RKO (cell line): ENCODE results near the gene ST8SIA5.

Source experiments
- DNase-seq: peaks from one replicate; pipeline ENCODE4 v3.0.0-alpha.2; 2016; ENCODE audit warnings: low spot score

The ST8SIA5 gene

GRCh38 chr18:46668694-46669093 is 88.2 kb downstream of the ST8SIA5 start:
- no peak for DNase-seq

DNA sequence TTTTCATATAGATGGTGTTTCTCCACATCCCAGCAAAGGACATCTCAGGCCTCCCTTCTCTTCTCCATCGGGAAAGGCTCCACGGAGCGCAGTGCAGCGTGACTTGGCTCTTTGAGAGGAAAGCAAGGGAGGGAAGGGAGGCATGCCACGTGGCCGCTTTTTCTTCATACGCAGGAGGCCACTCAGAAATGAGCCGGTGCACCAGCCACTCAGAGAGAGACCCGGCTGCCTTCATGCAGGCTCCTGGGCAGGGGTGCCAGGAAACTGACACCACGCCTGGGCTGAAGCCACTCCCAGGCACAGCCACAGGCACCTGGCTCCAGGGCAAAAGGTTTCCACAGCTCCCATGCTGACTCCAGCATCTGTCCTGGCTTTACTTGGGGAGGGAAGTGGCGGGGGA is 88.7 kb downstream of the ST8SIA5 start:
- DNase-seq = no peak

GRCh38 chr18:46663539-46663938 is 93.3 kb downstream of the ST8SIA5 start:
- DNase-seq = no peak

- no peak for DNase-seq
Observed at GRCh38 chr18:46660957-46661749, 95.7 kb downstream of the ST8SIA5 start.

DNA sequence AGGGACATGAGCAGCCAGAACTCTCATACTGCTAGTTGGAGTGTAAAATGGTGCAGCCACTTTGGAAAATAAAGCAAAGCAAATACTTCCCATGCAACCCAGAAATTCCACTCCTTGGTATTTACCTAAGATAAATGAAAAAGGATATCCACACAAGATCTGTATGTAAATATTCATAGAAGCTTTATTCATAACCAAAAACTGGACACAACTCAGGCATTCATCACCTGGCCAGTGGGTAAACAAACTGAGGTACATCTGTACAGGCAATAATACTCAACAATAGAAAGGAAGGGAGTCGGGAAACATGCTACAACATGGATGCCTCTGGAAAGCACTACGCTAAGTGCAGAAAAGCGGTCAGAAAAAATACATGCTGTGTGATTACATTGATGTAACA is 97.4 kb downstream of the ST8SIA5 start:
- DNase-seq = no peak

DNA sequence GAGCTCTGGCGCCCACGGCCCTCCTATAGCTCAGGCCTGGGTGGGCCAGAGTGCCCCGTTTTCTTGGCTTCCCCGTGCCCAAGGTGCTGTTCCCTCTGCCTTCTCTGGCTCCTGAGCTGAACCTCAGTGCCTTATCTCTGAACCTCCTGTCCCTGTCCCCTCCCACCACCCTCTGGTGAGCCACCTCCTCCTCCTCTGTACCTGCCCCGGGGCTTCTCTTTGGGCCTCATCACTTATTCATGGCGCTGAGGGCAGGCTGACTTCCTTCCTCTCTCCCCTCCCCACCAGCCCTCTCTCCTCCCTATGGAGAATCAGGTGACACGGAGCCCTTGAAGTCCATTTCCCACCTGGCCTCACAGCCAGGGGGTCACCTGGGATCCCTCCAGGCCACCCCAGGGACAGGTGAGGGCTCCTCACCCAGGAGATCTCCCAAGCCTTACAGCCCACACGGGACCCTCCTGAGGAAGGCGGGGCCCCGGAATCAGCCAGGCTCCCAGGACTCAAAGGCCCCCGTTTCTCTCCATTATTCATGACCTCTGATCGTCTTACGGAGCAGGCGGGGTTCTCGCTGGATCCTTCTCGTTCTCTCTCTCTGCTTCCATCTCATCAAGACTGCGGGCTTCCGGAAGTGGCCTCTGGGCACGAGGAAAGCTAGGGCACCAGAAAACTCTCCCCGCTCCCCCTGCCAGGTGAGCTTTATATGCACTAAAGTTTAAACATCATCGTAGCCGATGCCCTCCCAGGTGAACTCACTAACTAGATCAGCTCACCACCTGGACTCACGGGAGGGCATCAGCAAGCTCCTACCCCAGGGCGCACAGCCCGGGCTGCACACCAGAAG is 99.5 kb downstream of the ST8SIA5 start, which contains the start of gene LOXHD1:
Gene LOXHD1, minus strand, starts transcription at position 106 of the 841 bp plus-strand sequence. CDS start 187 bp downstream, outside the sequence.
- DNase-seq = no peak

GRCh38 chr18:46656326-46657114 is 100.3 kb downstream of the ST8SIA5 start:
- no peak for DNase-seq

GRCh38 chr18:46652372-46652771 is 104.5 kb downstream of the ST8SIA5 start:
- DNase-seq = no peak

- no peak for DNase-seq
Observed at GRCh38 chr18:46650681-46651080, 106.2 kb downstream of the ST8SIA5 start.

DNA sequence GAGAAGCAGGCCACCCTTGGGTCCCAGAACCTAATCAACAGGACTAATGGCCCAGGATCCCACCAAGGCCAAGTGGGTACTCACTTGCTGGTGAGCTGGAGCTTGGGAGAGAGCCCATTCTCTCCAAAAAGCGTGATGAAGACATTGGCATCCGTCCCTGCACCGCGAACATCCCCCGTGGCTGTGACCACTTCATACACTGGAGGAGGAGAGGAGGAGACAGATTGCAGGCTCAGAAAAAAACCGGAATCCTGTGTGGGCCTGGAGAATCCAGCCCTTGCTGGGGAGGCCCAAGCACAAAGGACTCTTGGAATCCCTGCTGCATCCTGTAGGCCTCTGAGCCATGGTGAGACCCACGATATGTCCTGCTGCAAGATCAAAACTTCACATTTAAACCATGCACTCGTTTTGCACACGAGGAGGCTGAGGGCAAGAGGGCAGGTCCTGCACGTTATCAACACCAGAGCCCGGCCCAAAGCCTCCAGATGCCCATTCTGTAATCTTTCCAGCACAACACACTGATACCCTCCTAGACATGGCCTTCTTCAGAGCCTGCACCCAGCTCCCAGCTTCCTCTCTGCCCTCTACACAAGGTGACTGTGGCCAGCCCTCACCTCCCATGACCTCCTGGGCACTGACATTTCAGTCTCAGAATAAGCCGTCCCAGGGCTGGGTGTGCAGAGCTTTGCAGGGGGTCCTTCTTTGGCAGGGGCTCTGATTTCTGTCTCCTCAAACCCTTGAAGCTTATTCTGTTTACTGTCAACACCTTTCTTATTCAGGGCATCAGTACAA is 107.6 kb downstream of the ST8SIA5 start:
- DNase-seq = no peak

GRCh38 chr18:46646468-46646867 is 110.4 kb downstream of the ST8SIA5 start:
- no peak for DNase-seq

DNA sequence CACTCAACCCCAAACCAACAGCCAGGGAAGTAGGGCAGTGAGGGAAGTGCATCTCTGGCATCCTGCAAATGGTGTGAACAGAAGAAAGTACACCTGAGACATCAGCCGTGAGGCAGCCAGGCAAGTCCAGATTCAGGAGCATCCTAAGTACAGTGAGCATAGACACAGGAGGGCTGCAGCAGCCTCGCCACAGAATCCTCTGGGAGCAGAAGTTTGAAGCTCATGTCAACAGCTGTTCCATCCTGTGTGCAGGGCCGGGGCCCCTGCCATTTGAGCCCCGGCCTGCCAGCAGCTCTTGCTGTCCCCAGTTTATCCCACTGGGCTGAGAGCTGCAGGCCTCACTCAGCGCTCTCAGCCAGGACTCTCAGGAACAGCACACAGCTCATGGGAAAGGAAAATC is 114.3 kb downstream of the ST8SIA5 start:
- DNase-seq = no peak

DNA sequence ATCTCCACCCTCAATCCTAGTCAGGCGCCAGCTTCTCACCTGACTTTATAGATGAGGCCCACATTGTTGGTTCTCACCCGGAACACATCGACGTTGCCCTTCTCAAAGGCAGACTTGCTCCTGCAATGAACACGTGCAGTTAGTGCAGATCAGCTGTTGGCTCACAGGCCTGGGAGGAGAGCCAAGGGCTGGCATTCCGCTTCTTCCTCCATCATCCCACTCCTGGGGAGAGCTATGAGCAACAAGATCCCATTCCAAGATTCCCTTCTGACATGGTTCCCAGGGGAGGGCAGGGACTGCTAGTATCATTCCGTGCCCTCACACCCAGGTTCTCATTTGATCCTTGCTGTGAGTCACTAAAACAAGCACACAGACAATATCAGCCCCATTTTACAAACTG is 114.9 kb downstream of the ST8SIA5 start:
- DNase-seq = no peak

GRCh38 chr18:46639386-46639785 is 117.5 kb downstream of the ST8SIA5 start:
- DNase-seq = no peak

- no peak for DNase-seq
Observed at GRCh38 chr18:46636040-46636630, 120.7 kb downstream of the ST8SIA5 start.

GRCh38 chr18:46632401-46633071 is 124.3 kb downstream of the ST8SIA5 start:
- peak; percentile 83 for DNase-seq

DNA sequence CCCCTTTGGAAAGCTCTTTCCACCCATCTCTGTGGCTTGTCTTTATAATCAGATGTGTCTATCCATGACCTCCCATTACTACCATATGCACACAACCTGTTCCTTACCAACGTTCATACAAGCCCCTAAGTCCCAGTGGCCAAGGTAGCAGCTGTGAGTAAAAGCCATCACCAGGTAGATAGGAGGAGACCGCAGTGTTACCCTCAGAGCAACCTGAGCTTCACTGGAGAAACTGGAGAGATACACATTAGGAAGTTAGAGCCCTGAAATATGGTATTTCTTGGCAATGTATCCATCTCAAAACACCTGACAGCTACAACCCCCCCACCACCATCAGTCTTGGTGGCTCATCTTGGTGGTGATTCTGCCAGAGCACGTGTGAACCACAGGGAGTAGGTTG is 125.9 kb downstream of the ST8SIA5 start:
- DNase-seq = no peak

DNA sequence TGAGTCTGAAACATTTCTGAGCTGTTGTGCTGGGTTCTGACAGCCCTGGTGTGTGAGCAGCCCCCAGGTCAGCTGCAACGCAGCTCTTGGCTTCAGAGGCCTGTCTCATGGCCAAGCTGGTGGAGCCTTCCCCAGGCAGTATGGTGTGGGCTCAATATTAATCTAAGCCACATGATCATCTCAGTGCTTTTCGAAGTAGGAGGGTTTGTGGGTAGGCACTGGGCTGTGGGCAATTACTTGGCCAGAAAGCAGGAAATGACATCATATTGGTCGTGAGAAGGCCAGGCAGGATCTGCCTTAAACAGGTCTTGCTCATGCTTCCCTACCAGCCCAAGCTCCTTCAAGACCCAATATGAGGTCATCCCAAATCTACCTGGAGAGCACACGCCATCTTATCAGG is 126.7 kb downstream of the ST8SIA5 start:
- DNase-seq = peak; percentile 32

- no peak for DNase-seq
Observed at GRCh38 chr18:46629361-46629760, 127.5 kb downstream of the ST8SIA5 start.

GRCh38 chr18:46628206-46628605 is 128.6 kb downstream of the ST8SIA5 start:
- DNase-seq = no peak

- no peak for DNase-seq
Observed at GRCh38 chr18:46627136-46627535, 129.7 kb downstream of the ST8SIA5 start.
